ENCODE data around the gene PPIP5K2.
"Not testable (repeated sequence)": the region's sequence is repeated elsewhere in the genome, so short reads cannot be mapped to it uniquely, and the experiment has no call there.

PPIP5K2 gene

DNA sequence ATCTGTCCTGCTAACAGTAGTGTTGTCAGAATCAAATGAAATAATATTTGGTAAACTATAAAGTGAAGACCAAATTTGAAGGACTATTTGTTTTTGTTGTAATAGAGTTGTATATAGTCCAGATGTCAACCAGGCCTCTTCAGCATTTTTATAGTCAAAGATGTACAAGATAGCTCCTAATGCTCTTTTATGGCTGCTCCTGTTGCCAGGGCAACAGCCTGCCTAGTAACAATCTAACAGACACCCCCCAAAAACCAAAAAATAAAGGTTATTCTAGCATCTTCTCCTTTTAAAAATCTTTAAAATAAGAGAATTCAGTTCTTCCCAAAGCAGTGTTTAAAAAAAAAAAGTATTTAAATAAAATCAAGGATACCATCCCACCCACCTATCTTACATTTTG is 89.0 kb downstream of the PPIP5K2 start:
- DNase-seq, result no peak

DNA sequence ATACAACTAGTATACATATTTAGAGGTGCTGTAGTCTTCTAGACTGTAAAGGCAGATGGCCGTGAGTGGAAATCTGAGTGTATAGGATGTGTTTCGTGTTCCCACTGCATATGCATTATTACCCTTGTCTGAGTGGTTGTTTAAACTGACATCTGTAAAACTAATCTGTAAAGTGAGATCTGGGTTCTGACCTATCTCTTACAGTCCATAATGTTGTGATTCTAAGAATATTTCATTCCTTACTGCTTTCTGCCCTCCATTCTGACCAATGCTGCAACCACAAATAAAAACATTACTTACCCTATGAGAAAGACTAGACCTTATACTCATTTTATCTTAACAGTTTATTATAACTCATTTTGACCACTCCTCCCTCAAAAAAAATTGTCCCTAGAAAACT is 90.9 kb downstream of the PPIP5K2 start:
- no peak for DNase-seq

DNA sequence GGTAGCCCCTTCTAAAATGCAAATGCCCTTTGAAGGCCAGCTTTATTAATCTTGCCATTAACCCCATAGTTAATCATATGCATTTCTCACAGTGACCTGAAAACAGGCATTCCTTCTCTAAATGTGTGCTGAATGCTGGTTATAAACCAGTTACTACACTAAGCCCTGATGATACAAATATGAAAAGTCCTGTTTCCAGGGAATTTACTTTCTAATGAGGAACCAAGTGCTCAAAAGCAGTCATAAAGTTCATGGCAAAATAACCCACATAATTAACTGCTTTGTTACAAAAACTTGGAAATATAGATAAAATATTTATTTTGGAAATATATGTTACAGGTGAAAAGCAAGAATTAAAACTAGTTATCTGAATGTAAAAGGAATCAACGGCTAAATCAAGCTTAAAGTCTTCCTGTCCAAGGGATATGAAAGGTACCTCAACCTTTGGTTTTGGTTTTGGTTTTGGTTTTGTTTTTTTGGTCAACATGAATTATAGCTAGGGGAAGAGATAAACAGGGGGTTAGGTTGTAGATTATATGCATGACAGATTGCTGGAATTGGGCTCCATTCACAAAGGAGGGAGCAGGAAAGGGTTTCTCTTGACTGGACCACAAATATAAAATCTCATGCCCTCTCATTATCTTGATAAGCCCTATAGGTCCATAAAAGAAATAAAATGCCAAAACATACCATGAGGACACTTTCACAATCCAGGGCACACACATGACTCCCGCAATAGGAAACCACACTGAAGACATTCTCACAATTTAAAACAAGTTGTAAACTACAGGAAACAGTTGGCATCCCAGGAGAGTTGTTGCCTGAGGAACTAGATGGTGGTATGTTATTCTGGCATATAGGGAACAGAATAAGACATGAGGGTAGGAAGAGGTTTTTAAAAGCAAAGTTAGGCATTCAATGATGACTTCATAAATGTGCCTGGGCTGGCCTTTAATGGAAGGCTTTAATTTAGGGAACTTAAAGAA is 91.8 kb downstream of the PPIP5K2 start:
- no peak for DNase-seq

- no peak for DNase-seq
Observed at GRCh38 chr5:103216137-103216536, 96.0 kb downstream of the PPIP5K2 start.

GRCh38 chr5:103216697-103217096 is 96.6 kb downstream of the PPIP5K2 start:
- DNase-seq, result no peak

DNA sequence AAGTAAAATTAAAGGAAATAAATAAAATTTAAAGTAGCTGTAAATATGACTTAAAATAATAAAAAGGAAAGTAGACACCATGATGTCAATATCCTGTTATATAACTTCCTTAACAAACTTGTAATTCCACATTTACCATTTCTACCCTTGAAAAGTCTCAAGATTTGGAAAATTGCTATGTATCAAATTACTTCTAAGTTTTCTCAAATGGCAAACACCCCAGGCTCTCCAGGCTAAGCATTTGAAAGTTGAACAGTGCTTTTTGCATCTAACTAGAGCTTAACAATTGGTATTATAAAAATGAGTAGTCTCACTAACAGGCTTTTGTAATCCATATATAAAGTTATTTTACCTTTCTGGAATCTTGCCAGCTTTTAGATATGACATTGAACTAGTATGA is 97.0 kb downstream of the PPIP5K2 start:
- DNase-seq, result no peak

GRCh38 chr5:103218164-103218563 is 98.1 kb downstream of the PPIP5K2 start:
- no peak for DNase-seq

DNA sequence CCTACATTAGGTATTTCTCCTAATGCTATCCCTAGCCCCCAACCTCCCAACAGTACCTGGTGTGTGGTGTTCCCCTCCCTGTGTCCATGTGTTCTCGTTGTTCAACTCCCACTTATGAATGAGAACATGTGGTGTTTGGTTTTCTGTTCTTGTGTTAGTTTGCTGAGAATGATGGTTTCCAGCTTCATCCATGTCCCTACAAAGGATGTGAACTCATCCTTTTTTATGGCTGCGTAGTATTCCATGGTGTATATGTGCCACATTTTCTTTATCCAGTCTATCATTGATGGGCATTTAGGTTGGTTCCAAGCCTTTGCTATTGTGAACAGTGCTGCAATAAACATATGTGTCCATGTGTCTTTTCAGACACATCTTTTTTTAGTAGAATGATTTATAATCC is 99.0 kb downstream of the PPIP5K2 start:
- DNase-seq, result not testable (repeated sequence)

DNA sequence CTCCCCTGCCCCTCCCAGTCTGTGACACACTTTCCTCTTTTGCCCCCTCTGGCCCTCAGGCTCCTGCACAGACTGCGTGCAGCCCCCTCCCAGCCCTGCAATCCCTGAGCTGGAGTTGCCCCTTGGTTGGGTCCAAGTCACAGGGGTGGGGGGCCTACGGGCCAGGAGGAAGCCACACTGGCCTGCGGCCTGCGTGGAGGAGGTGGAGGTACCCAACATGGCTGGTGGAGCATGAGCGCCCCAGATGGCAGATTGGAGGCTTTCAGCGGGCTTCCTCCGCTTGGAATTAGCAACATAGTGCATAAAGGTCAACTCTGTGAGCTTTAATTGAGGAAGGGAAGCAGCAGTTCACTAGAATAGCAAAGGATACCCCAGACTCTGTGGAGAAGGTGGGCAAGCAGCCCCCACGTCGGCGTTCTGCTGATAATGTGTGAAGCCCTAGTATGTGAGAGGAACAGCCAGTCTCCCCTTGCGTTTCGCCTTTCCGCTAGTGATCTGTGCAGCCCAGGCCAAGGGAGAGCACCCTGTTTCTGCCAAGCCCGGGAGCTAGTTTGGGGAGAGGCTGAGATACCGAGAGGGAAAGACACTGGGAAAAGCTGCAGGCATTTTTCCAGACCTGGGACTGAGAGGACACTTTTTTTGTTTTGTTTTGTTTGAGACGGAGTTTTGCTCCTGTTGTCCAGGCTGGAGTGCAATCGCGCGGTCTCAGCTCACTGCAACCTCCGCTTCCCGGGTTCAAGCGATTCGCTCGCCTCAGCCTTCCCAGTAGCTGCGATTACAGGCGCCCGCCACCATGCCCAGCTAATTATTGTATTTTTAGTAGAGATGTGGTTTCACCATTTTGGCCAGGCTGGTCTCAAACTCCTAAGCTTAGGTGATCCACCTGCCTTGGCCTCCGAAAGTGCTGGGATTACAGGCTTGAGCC is 103.2 kb downstream of the PPIP5K2 start:
- DNase-seq, result no peak

- no peak for DNase-seq
Observed at GRCh38 chr5:103224118-103224893, 104.2 kb downstream of the PPIP5K2 start.

GRCh38 chr5:103224894-103225246 is 104.8 kb downstream of the PPIP5K2 start:
- DNase-seq, result no peak

GRCh38 chr5:103228061-103228460 is 108.0 kb downstream of the PPIP5K2 start:
- DNase-seq, result no peak

- no peak for DNase-seq
Observed at GRCh38 chr5:103228588-103228987, 108.5 kb downstream of the PPIP5K2 start.

DNA sequence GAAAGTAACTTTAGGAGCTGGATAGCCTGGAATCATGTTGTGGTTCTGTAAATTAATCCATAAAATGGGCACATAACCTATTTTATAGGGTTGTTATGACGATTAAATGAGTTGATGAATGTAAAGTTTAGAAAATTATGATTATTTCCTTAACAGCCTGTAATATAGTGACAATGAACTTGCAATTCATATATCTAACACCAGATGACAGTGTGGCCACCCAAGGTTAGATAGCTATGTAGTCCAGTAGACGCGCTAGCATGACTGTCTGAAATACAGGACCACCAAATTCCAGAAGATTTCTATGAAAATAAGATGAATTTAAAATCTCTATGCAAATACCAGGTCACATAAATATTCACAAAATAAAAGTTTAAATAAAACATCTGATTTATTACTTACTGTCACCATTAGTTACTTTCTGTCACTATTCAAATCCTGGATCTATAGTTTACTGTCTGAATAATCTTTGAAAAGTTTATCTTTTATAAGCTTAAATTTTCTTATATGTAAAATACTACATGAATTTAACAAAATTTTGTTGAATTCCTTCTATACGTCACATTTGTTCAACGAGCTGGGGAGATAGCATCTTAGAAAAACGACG is 112.4 kb downstream of the PPIP5K2 start:
- DNase-seq, result no peak

DNA sequence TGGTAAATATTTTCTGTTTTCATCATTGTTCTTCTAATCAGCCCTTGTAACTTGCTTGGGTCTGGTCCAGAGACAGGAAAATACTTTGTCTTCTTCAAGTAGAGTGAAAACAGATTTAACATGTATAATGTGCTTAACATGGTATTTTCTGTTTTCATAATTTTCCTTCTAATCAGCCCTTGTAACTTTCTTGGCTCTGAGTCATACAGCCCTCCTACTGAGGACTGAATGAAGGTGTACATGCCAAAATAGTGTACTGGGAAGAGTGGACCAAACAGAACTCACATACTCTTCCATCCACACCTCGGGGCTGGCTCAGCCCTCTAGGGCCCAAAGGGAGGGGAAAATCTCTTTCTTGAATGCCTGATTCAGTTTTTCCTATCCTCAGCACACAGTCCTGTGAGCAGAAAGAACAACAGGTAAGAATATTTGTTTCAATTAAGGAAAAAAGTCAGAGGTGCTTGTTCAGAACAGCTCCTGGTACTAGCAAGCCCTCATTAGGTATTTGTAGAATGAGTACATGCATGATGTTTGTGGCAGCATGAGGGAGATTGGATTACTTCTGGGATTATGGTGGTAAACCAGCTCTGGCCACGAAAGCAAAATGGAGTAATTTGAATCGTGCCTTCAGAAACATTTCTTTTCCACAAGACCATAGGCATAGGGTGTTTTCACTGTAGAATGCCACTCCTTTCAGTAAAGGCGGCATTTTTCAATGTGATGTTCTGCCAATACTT is 114.3 kb downstream of the PPIP5K2 start:
- no peak for DNase-seq

DNA sequence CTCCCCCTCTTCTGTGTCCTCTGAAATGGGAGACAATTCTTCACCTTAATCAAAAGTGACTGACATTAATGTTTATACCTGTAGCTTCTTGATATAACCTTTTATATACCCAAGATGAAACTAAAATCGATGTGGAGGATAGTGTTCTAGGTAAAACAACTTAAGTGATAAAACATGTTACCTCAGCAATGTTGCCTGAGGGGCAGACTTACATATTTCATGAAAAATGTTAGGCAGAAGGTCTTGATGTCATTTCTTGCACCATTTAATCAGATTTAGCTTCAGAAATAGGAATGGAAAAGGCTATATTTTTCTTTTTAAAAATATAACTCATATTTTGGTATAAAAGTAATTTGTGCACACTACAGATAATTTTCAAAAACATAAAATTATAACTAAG is 115.8 kb downstream of the PPIP5K2 start:
- no peak for DNase-seq

DNA sequence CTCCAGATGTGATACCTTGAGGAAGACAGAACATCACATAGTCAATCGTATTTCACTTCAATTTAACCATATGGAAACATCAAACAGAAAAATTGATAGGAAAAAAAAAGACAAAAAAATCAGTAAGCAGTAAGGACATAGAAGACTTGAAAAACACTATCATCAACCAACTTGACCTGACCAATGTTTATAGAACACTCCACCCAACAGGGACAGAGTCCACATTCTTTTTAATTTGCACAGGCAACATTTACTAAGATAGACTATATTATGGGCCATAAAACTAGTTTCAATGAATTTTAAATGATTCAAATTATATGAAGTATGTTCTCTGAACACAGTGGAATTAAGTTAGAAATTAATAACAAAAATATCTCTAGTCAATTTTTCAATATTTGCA is 117.7 kb downstream of the PPIP5K2 start:
- no peak for DNase-seq

GRCh38 chr5:103243665-103244064 is 123.6 kb downstream of the PPIP5K2 start:
- DNase-seq, result no peak

DNA sequence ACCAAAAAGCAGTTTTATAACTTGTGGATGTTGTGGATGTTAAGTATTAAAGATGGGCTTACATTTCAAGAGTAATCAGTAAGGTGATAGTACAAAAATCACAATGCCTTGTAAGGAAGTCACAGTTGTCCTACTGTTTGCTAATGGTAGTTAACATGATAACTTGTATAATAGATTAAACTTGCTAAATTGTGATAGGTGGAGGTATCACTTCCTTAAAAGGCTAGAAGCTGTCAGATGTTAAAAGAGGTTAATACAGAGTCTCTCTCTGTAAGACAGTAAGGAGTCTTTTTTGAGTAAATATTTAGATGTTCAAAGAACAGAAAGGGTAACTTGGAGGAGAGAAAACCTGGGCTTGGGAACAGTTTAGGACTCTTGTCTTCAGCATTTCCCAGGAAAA is 124.3 kb downstream of the PPIP5K2 start:
- DNase-seq, result no peak

- DNase-seq, result no peak
Observed at GRCh38 chr5:103245761-103246160, 125.7 kb downstream of the PPIP5K2 start.

DNA sequence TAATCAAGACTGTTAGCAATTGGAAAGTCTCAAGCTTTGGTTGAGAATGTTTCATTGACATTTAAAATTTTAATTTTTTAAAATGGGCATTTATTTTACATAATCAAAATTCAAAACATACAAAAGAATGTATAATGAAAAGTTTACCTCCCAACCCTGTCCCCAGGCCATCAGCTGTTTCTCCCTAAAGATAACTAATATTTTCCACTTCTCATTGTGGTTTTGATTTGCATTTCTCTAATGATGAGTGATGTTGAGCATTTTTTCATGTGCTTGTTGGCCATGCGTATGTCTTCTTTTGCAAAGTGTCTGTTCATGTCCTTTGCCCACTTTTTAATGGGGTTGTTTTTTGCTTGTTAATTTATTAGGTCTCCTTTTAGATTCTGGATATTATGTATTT is 127.0 kb downstream of the PPIP5K2 start:
- no peak for DNase-seq

GRCh38 chr5:103249068-103249467 is 129.0 kb downstream of the PPIP5K2 start:
- no peak for DNase-seq

Data from activated gamma-delta T cell (primary cell).